ENCODE results near the gene RSPO1. TPM values are rescaled to one million over a fixed set of nuclear protein-coding genes. Genes with fewer than 3 reads are reported as not detected.

Gene RSPO1
- polyA plus RNA-seq, 1 experiment, result not detected

GRCh38 chr1:37622131-37622530 lies 12.6 kb downstream of the RSPO1 start:
- ChIA-PET POLR2A (no interaction called here), CTCF (interaction anchor here (0.6 to 0.9 kb wide), 2 partner anchors 20 to 958 kb away, joined by 3 to 10 read pairs; no protein-coding TSS in a partner anchor)
- H3K27ac ChIP-seq (ENCODE audit: low read depth, low read length), result no peak overlapping the region
- DNase-seq (ENCODE audit: low read depth, low spot score), result no peak
- H3K4me3 ChIP-seq (ENCODE audit: low read depth, low read length), result no peak overlapping the region
- H3K9me3 ChIP-seq (ENCODE audit: control insufficient read depth, insufficient read depth, low read length), result no peaks in the 10 kb centered on the region
- H3K27me3 ChIP-seq (ENCODE audit: control insufficient read depth, insufficient read depth, low read length), result peaks cover 40% of the 10 kb centered on the region
- TF ChIP-seq, protein P1, sequence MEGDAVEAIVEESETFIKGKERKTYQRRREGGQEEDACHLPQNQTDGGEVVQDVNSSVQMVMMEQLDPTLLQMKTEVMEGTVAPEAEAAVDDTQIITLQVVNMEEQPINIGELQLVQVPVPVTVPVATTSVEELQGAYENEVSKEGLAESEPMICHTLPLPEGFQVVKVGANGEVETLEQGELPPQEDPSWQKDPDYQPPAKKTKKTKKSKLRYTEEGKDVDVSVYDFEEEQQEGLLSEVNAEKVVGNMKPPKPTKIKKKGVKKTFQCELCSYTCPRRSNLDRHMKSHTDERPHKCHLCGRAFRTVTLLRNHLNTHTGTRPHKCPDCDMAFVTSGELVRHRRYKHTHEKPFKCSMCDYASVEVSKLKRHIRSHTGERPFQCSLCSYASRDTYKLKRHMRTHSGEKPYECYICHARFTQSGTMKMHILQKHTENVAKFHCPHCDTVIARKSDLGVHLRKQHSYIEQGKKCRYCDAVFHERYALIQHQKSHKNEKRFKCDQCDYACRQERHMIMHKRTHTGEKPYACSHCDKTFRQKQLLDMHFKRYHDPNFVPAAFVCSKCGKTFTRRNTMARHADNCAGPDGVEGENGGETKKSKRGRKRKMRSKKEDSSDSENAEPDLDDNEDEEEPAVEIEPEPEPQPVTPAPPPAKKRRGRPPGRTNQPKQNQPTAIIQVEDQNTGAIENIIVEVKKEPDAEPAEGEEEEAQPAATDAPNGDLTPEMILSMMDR (IDR thresholded peaks at IDR 0.05; ENCODE audit: low read depth, low read length), result no peak

DNA sequence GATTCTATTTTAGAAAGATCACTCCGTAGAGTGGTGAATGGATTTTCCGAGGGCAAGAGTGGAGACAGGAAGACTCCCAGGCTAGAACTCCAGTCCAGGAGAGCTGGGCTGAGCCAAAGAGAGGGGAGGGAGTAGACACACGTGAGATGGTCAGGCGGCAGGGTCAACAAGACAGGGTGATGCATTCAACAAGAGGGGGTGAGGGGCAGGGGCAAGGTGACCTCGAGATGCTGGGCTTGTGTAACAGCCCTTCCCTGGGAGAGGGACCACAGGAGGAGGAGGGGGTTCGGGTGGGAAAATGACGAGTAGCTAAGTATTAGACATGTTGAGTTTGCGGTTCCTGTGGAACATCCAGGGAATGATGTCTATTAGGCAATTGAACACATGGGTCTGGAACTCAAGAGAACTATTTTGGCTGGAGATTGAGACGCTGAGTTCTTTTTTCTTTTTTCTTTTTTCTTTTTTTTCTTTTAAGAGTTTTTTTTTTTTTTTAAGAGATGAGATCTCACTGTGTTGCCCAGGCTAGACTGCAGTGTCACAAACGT lies 13.3 kb downstream of the RSPO1 start:
- H3K27ac ChIP-seq (ENCODE audit: low read depth, low read length), result no peak overlapping the region
- no peaks in the 10 kb centered on the region for H3K9me3 ChIP-seq (ENCODE audit: control insufficient read depth, insufficient read depth, low read length)
- ChIA-PET POLR2A (no interaction called here), CTCF (interaction anchor here (0.9 kb wide), 1 partner anchor 19 kb away, joined by 10 read pairs; no protein-coding TSS in a partner anchor)
- TF ChIP-seq, protein P1 (IDR thresholded peaks at IDR 0.05; ENCODE audit: low read depth, low read length), result no peak
- no peak overlapping the region for H3K4me3 ChIP-seq (ENCODE audit: low read depth, low read length)
- H3K27me3 ChIP-seq (ENCODE audit: control insufficient read depth, insufficient read depth, low read length), result peaks cover 36% of the 10 kb centered on the region
- no peak for DNase-seq (ENCODE audit: low read depth, low spot score)

- DNase-seq (ENCODE audit: low read depth, low spot score), result no peak
Measured at GRCh38 chr1:37620707-37621106, 14.0 kb downstream of the RSPO1 start.

GRCh38 chr1:37616330-37616729 lies 18.4 kb downstream of the RSPO1 start:
- POLR2A ChIA-PET, result no interaction called here
- no peak for DNase-seq (ENCODE audit: low read depth, low spot score)
- H3K27me3 ChIP-seq (ENCODE audit: control insufficient read depth, insufficient read depth, low read length), result peaks cover 33% of the 10 kb centered on the region
- no peaks in the 10 kb centered on the region for H3K9me3 ChIP-seq (ENCODE audit: control insufficient read depth, insufficient read depth, low read length)
- H3K4me3 ChIP-seq (ENCODE audit: low read depth, low read length), result no peak overlapping the region
- no peak overlapping the region for H3K27ac ChIP-seq (ENCODE audit: low read depth, low read length)
- TF ChIP-seq, protein P1 (IDR thresholded peaks at IDR 0.05; ENCODE audit: low read depth, low read length), result no peak
- CTCF ChIA-PET, result interaction anchor here (2.5 kb wide), 1 partner anchor 13 kb away, joined by 11 read pairs; no protein-coding TSS in a partner anchor

More at GRCh38 chr1:37620707-37621106, 14.0 kb downstream of the RSPO1 start:
- no peak overlapping the region for H3K27ac ChIP-seq (ENCODE audit: low read depth, low read length)
- TF ChIP-seq, protein P1 (IDR thresholded peaks at IDR 0.05; ENCODE audit: low read depth, low read length), result no peak
- POLR2A ChIA-PET, result no interaction called here
- H3K27me3 ChIP-seq (ENCODE audit: control insufficient read depth, insufficient read depth, low read length), result peaks cover 33% of the 10 kb centered on the region
- CTCF ChIA-PET, result interaction anchor here (3.5 kb wide), 1 partner anchor 18 kb away, joined by 17 read pairs; no protein-coding TSS in a partner anchor
- no peak overlapping the region for H3K4me3 ChIP-seq (ENCODE audit: low read depth, low read length)
- H3K9me3 ChIP-seq (ENCODE audit: control insufficient read depth, insufficient read depth, low read length), result no peaks in the 10 kb centered on the region

DNA sequence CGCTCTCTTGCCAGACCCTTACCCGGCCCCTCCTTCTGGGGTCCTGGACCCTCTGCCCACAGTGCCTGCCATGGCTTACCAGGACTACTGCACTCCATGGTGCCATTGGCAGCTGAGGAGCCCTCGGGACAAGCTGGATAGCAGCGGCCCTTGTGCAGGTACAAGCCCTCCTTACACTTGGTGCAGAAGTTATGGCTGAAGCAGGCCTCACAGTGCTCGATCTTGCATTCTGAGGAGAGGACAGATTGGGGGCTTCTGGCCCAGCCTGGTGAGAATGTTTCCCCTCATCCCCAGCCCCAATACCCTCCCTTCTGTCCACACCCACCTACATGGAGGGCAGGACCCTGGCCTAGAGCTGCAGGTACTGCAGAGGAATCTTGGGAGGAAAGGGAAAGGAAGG lies 20.6 kb downstream of the RSPO1 start:
- Histone ChIP-seq H3K9me3 (ENCODE audit: control insufficient read depth, insufficient read depth, low read length) (no peaks in the 10 kb centered on the region), H3K27me3 (ENCODE audit: control insufficient read depth, insufficient read depth, low read length) (peaks cover 31% of the 10 kb centered on the region), H3K4me3 (ENCODE audit: low read depth, low read length) (no peak overlapping the region), H3K27ac (ENCODE audit: low read depth, low read length) (no peak overlapping the region)
- DNase-seq (ENCODE audit: low read depth, low spot score), result no peak
- POLR2A ChIA-PET, result no interaction called here
- TF ChIP-seq, protein P1 (IDR thresholded peaks at IDR 0.05; ENCODE audit: low read depth, low read length), result no peak
- CTCF ChIA-PET, result no interaction called here

All from AG04450 (cell line).